Stimulated activated CD4-positive, alpha-beta T cell treated with anti-CD3 and anti-CD28 coated beads, TNF-alpha, amount 100 ng/mL, for 48 hours (primary cell): ENCODE data around the gene PSMA8.
A peak's percentile ranks its signal among the peaks of the same experiment; 100 is the strongest.
"Not testable (repeated sequence)": the region's sequence is repeated elsewhere in the genome, so short reads cannot be mapped to it uniquely, and the experiment has no call there.

ENCODE experiments used
- DNase-seq, 3 donors: peaks; one replicate each; pipeline ENCODE4 v3.0.0-alpha.2; 2020; ENCODE audit warnings: low read depth in 3 of 3

The PSMA8 gene

DNA sequence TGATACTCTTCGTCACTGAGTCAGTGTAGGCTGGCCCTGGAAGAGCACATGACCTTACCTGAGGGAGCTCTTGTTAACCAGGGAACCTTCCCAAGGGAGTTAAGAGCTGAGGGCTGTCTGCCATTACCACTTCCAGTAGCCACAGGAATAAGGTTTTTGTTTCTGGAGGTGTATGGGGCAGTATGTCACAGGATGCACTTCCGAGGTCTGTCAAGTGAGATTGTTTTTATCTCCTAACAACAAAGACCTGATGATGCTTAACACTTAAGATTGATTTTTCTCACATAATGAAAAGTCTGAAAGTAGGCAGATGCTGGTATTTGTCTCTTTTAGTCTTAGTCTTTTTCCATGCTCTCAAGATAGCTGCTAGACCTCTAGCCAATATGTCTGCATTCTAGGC, 41.8 kb downstream of the PSMA8 start:
- DNase-seq, result no peak

DNA sequence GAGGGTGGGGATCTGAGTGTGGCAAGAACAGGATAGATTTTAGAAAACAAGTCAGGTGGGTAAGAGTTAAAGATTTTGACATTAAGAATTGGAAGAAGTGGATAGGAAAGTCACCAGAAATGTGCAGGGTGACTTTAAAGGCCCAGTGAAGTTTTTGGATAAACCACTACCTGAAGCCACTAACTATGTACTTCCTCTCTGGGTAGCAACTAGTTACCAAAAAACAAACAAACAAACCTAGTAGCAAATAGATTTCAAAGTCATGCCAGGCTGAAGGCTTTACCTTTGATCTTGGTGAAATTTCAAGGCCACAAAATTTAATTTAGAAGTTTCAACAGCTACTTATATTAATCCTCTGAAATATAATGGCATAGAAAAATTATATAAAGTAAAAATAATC, 42.5 kb downstream of the PSMA8 start:
- DNase-seq, result no peak

DNA sequence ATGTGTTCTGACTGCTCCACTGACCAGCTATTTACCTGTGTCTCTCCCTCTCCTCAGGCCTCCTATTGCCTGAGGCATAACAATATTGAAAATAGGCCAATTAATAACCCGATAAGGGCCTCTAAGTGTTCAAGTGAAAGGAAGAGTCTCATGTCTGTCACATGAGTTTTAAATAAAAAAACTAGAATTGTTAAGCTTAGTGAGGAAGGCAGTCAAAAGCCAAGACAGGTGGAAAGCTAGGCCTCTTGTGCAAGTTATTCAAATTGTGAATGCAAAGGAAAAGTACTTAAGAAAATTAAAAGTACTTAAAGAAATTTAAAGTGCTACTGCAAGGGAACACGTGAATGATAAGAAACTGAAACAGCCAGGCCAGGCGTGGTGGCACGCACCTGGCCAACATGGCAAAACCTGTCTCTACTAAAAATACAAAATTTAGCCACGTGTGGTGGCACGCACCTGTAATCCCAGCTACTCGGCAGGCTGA, 47.7 kb downstream of the PSMA8 start:
- DNase-seq, result no peak

DNA sequence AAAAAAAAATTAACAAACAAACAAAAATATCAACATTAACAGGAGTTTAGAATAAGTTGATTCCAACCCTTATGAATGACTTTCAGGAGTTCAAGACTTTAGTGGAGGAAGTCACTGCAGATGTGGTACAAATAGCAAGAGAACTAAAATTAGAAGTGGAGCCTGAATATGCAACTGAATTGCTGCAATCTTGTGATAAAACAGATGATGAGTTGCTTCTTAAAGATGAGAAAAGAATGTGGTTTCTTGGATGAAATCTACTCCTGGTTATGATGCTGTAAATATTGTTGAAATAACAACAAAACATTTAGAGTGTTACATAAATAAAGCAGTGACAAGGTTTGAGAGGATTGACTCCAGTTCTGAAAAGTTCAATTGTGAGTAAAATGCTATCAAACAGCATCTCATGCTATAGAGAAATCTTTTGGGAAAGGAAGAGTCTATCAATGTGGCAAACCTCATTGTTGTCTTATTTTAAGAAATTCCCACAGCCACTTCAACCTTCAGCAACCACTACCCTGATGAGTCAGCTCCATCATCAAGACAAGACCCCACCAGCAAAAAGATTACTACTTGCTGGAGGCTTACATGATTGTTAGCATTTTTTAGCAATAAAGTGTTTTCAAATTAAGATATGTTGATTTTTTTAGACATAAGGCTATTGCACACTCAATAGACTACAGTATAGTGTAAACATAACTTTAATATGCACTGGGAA, 49.9 kb downstream of the PSMA8 start:
- DNase-seq, result no peak

DNA sequence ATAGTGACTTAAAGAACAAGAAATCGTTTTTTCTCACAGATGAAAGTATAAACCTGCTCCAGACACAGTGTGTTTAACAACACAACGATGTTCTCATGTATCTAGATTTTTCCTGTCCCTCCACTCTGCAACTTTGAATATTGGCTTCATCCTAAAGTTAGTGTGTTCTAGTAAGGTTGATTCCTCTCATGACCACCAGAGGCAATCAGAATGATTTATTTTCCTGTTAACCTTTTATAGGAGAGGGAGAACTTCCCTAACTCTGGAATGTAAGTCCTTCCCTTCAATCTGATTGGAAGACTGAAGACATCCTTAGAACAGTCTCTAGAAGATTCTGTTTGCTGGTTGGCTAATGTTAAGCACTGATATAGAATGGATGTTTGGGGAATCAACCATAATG, 51.6 kb downstream of the PSMA8 start:
- no peak for DNase-seq

DNA sequence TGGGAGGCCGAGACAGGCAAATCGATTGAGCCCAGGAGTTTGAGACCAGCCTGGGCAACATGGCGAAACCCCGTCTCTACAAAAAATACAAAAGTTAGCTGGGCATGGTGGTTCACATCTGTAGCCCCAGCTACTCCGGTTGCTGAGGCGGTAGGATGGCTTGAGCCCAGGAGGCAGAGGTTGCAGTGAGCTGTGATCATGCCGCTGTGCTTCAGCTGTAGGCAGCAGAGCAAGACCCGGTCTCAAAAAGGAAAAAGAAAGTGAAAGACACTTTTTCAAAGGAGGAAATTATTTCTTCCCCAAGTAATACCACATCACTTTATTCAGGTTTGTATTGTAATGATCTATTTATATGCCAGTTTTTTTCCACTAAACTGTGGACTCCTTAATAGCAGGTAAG, 56.8 kb downstream of the PSMA8 start:
- DNase-seq, result no peak

DNA sequence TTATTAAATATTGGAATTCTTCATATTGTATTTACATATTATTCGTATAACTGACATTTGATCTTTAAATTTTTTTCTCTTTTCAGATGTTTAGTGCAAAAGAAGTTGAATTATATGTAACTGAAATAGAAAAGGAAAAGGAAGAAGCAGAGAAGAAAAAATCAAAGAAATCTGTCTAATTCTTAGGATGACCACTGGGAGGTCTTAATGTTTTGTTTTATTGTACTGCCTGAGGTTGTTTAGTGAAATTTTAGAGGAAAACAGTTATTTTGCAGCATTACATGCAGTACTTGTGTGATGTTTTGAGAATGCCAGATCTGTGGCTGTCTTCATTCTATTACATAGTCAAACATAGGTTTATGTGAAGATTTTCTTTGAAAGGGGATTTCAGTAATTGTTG, 58.6 kb downstream of the PSMA8 start:
- DNase-seq, result no peak

DNA sequence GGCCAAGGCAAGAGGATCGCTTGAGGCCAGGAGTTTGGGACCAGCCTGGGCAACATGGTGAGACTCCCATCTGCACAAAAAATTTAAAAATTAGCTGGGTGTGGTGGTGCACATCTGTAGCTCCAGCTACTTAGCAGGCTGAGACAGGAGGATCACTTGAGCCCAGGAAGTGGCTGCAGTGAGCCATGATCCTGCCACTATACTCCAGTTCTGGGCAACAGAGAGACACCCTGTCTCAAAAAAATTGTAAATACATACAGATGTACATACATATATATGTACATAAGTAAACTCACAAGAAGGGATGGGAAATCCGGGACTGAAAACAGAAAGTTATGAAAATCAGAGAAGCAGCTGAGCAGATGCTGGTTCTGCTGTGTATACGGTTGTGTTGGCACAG, 62.9 kb downstream of the PSMA8 start:
- no peak for DNase-seq

DNA sequence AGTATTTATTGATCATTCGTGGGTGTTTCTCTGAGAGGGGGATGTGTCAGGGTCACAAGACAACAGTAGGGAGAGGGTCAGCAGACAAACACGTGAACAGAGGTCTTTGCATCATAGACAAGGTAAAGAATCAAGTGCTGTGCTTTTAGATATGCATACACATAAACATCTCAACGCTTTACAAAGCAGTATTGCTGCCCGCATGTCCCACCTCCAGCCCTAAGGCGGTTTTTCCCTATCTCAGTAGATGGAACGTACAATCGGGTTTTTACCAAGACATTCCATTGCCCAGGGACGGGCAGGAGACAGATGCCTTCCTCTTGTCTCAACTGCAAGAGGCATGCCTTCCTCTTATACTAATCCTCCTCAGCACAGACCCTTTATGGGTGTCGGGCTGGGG, 68.3 kb downstream of the PSMA8 start:
- not testable (repeated sequence) for DNase-seq

DNA sequence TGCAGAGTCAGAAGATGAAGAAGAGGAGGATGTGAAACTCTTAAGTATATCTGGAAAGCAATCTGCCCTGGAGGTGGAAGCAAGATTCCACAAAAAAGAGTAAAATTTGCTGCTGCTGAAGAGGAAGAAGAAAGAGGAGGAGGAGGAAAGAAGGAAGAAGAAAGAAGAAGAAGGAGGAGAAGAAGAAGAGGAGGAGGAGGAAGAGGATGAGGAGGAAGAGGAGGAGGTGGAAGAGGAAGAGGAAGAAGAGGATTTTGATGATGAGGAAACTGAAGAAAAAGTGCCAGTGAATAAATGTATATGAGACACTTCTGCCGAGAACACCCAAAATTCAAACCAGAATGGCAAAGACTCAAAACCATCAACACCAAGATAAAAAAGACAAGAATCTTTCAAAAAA, 71.6 kb downstream of the PSMA8 start:
- DNase-seq, result no peak

DNA sequence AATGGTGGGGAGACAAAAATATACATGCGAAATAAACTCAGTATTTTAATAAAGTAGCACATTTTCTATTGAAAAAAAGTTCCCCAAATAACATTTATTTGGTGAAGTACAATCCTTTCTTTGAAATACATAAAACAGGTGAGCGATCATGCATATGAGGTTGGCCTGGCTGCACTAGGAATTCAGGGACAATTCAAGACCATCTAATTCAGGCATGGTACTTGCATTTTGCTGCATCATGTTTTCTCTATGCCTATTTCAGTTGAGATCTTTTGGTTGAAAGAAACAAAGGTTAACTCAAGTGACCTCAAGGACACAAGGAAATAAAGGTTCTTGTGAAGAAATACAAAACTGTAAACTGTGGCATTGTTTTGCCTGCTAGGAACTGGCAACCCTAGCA, 72.8 kb downstream of the PSMA8 start:
- DNase-seq, result no peak

DNA sequence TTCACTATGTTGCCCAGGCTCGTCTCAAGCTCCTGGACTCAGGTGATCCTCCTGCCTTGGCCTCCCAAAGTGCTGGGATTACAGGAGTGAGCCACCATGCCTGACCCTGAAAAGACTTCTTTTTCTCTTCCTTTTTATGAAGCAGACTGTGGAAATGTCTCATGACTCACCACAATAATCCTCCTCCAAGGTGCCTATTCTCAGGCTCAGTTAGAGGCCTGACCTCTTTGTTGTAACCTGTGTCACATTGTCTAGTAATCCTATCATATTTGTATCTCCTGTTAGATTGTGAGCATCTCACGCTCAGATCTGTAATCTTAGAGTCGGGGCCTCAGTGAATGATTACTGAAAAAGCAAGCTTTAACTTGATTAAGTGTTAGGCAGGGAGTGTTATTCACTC, 74.3 kb downstream of the PSMA8 start:
- DNase-seq, result no peak

DNA sequence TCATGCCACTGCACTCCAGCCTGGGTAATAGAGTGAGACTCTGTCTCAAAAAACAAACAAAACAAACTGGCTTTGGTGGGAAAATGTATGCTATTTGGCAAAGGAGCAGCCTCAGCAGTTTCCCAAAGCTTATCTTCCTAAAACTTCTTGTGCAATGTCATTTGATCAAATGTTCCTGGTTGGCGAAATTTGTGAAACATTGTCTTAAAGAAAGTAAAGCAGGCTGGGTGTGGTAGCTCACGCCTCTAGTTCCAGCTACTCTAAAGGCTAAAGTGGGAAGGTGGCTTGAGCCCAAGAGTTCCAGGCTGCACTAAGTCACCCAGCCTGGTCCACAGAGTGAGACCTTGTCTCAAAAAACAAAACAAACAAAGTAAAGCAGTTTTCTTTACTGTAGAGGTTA, 75.3 kb downstream of the PSMA8 start:
- DNase-seq, result no peak

DNA sequence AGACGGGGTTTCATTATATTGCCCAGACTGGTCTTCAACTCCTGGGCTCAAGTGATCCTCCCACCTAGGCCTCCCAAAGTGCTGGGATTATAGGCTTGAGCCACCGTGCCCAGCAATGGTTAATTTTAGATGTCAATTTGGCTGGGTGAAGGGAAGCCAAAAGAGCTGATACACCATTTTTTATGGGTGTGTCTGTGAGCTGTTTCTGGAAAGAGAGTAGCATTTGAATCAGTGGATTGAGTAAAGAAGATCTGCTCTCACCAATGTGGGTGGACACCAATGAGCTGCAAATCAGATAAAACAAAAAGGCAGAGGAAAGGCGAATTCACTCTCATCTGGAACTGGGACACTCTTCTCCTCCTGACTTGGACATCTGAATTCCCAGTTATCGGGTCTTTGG, 76.5 kb downstream of the PSMA8 start:
- DNase-seq, result no peak

DNA sequence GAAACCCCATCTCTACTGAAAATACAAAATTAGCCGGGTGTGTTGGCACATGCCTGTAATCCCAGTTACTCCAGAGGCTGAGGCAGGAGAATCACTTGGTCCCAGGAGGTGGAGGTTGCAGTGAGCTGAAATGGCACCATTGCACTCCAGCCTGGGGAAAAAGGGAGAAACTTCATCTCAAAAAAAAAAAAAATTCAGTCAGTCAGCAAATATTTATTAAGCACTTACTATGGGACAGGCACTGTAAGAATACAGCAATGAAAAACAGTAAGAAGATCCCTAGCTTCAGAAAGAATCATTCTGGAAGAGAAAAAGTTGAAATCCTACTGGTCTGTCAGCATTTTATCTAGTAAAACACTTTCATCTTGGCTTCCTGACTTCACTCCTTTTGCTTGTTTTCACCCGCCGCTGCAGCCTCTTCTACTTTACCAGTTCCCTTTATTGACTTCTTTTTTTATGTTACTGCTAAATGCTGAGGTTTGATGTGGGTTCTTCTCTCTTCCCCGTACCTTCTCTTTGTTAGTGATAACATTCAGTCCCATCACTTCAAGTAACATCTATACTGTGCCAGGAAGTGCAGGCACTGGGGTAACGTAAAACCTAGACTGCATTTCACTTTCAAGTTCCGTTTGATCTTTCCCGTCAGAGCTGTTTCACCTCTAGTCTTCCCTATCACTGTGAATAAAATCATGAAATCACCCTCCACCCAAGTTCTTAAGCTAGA, 81.7 kb downstream of the PSMA8 start:
- peak in 2 of 3 donors; percentile 10 for DNase-seq

DNA sequence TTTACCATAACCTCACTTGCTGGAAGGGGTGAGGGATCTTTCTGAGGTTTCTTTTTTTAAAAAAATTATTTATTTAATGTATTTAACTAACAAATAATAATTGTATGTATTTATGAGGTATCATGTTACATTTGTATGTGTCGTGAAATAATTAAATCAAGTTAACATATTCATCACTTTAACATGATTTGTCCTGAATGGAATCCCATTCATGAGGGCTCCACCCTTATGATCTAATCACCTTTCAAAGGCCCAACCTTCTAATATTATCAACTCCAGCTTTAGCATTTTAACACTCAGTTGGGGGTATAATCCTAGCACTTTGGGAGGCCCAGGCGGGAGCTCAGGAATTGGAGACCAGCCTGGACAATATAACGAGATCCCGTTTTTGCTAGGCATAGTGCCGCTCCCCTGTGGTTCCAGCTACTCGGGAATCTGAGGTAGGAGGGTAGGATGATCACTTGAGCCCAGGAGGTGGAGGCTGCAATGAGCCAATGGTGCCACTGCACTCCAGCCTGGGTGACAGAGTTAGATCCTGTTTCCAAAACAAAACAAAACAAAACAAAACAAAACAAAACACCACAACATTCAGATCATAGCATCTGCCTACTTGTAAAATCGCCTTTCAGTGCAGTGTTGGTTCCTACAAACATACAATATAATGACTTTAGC, 91.5 kb downstream of the PSMA8 start:
- no peak for DNase-seq

DNA sequence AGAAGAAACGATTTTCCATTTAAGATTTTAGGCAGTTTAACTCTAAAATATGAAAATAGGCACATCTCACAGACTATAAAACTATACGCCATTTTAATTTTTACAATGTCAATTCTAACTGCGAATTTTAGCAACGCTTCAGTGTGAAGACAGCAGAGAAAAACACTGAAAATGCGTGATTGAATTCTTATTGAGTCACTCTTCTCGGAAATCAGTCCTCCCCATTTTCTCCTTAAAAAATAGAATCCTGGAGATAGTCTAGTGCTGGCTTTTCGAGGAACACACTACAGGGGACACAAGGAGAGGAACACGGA, 92.2 kb downstream of the PSMA8 start:
- no peak for DNase-seq

DNA sequence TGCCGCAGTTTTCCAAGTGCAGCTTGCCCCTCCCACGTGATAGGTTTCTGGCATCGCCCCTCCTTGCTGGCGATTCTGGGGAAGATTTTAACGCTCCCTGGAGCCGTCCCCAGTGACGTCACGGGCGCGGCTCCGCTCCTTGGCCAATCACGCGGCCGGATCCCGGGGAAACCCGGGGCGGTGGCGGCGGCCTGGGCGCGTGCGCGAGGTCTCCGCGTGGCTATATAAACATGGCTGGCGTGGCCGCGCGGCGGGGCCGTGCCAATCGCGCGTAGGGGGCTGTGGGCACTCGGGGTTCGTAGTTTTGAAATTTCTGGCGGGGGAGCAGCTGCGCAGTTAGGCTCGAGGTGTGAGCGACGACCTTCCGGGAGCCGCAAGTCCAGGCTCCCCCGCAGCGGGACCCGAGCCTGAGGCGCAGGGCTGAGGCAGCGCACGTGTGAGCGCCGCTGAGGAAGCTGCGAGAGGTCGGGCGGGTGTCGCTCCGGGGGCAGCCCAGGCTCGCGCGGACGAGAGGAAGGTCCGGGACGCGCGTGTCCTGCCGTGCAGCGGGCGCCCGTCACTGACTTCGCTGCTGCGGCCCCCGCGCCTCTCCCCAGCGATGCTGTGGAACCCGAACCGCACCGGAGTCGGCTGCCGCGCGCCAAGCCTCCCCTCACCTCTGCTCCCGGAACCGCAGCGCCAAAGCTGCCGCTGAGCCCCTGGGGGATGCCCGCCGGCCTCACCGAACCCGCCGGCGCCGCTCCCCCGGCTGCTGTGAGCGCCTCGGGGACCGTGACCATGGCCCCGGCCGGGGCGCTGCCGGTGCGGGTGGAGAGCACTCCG, 92.8 kb downstream of the PSMA8 start, which contains the start of gene TAF4B:
Gene TAF4B, plus strand, starts transcription at position 217 of the 822 bp plus-strand sequence. Its CDS starts 489 bp downstream, at position 706.
- DNase-seq, result peak; percentile 90 to 93 (median 91)

DNA sequence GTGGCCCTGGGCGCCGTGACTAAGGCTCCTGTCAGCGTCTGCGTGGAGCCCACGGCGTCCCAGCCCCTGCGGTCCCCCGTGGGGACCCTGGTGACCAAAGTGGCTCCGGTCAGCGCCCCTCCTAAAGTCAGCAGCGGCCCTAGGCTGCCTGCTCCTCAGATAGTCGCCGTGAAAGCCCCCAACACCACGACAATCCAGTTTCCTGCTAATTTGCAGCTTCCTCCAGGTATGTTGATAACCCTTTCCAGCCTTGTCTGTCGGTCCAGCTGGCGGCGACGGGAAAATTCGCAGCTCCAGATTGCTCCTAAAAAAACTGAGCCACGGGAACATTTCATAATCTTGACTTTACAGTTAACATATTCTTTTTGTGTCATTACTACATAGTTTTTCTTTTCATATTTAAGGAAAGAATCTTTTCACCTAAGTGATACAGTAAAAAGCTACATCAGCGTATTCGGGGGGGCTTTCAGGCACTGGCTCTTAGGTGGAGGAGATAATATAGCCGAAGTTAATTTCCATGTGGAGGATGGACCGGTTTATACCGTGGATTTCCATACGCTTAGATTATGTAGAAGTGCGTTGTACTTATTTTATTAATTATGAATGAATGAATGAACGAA, 93.5 kb downstream of the PSMA8 start:
- DNase-seq, result no peak

DNA sequence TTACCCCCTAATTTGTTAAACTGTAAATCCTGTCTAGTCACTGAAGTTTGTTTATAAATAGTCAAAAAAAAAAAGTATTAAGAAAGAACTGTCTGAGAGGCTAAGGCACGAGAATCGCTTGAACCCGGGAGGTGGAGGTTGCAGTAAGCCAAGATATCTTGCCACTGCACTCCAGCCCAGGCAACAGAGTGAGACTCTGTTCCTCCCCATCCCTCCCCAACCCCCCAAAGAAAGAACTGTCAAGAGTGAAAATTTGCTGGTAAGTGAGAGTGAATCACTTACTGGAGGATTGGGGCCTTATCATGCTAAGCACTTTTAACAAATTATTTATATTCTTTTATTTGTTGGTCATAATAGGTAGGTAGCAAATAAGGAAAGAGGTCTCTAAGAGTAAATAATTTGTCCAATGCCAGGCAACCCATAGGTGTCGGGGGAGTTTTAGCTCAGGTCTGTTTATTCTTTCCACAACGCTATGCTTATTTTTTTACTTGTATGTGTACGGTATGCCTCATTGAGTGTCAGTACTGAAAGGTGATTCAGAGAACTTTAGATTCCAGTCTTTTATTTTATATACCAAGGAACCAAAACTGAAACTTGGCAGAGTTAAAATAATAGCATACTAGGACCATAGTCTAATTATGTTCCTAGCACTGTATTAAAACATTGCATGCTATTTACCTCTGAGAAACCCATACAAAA, 95.0 kb downstream of the PSMA8 start:
- no peak for DNase-seq

DNA sequence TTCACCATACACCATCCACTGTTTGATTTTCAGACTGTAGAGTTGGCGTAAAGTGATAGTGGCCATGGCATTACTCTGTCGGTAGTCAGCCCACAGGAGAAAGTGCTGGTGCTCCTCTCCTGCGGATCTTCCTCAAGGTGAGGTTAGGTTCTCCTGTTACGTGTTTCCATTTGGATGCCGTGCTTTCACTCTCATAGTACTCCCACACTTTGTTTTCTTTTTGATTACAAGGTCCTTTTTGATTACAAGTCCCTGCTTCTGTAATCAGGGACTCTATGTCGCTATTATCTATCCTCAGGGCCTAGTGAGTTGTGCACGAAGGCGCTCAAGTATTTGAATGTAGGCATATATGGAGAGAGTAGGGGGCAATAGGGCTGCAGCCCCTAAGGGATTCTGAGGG, 96.8 kb downstream of the PSMA8 start:
- no peak for DNase-seq
